MM.1S (cell line): ENCODE data around the gene CLEC14A.

Source experiments
- DNase-seq: peaks from one replicate; pipeline ENCODE4 v3.0.0-alpha.2; 2015
- H2AFZ ChIP-seq: fragments of 300-600 bp; sonication (generic); 2 replicates; pipeline ENCODE4 v1.6.0; 2016; ENCODE audit warnings: antibody characterized with exemption, low read length
- H3F3A ChIP-seq: fragments of 300-600 bp; sonication (generic); 2 replicates; pipeline ENCODE4 v1.6.1; 2016; ENCODE audit warnings: mild to moderate bottlenecking, antibody characterized with exemption, low read length, moderate library complexity, mixed read lengths; ENCODE audit not compliant: insufficient read depth
- H3K27ac ChIP-seq: fragments of 300-600 bp; sonication (generic); 2 replicates; pipeline ENCODE4 v1.5.1; 2016; ENCODE audit warnings: mild to moderate bottlenecking, low read length
- H3K27me3 ChIP-seq: fragments of 300-600 bp; sonication (generic); replicated peaks from 2 replicates; pipeline ENCODE4 v1.6.0; 2016; ENCODE audit warnings: low read length; ENCODE audit not compliant: insufficient read depth
- H3K36me3 ChIP-seq: fragments of 300-600 bp; sonication (generic); replicated peaks from 2 replicates; pipeline ENCODE4 v1.6.1; 2016; ENCODE audit warnings: mild to moderate bottlenecking, low read length, mixed read lengths; ENCODE audit not compliant: insufficient read depth
- H3K4me1 ChIP-seq: fragments of 300-600 bp; sonication (generic); 2 replicates; pipeline ENCODE4 v1.6.1; 2016; ENCODE audit warnings: low read length, mixed read lengths
- H3K4me2 ChIP-seq: fragments of 300-600 bp; sonication (generic); 2 replicates; pipeline ENCODE4 v1.6.0; 2016; ENCODE audit warnings: low read depth, low read length
- H3K4me3 ChIP-seq: fragments of 300-600 bp; sonication (generic); 2 replicates; pipeline ENCODE4 v1.5.1; 2016; ENCODE audit warnings: low read length, mixed read lengths
- H3K79me2 ChIP-seq: fragments of 300-600 bp; sonication (generic); 2 replicates; pipeline ENCODE4 v1.6.1; 2016; ENCODE audit warnings: mixed run types, low read length, mixed read lengths
- H3K9ac ChIP-seq: fragments of 300-600 bp; sonication (generic); 2 replicates; pipeline ENCODE4 v1.6.1; 2016; ENCODE audit warnings: low read length, mixed read lengths
- H3K9me2 ChIP-seq: fragments of 300-600 bp; sonication (generic); replicated peaks from 2 replicates; pipeline ENCODE4 v1.6.1; 2016; ENCODE audit warnings: mild to moderate bottlenecking, low read length, mixed read lengths; ENCODE audit not compliant: insufficient read depth
- H3K9me3 ChIP-seq: fragments of 300-600 bp; sonication (generic); replicated peaks from 2 replicates; pipeline ENCODE4 v1.6.1; 2016; ENCODE audit warnings: mild to moderate bottlenecking, low read length, mixed read lengths; ENCODE audit not compliant: insufficient read depth
- H4K20me1 ChIP-seq: fragments of 300-600 bp; sonication (generic); 2 replicates; pipeline ENCODE4 v1.6.1; 2016; ENCODE audit warnings: mild to moderate bottlenecking, low read length, moderate library complexity, mixed read lengths; ENCODE audit not compliant: insufficient read depth
- EZH2 ChIP-seq: fragments of 300-600 bp; sonication (generic); optimal IDR thresholded peaks from 2 replicates; pipeline ENCODE3; 2017; ENCODE audit warnings: low read depth, mild to moderate bottlenecking, antibody characterized with exemption, low read length, mixed read lengths
- EZH2phosphoT487 ChIP-seq: fragments of 300-600 bp; sonication (generic); IDR thresholded peaks from 2 replicates; pipeline ENCODE4 v1.6.1; 2018; ENCODE audit warnings: antibody characterized with exemption, low read length
- TF ChIP-seq, protein P1 (sequence below): fragments of 300-600 bp; sonication (generic); IDR thresholded peaks from 2 replicates; pipeline ENCODE4 v1.5.1; 2016; ENCODE audit warnings: antibody characterized with exemption, low read length, mixed read lengths

CLEC14A gene

DNA sequence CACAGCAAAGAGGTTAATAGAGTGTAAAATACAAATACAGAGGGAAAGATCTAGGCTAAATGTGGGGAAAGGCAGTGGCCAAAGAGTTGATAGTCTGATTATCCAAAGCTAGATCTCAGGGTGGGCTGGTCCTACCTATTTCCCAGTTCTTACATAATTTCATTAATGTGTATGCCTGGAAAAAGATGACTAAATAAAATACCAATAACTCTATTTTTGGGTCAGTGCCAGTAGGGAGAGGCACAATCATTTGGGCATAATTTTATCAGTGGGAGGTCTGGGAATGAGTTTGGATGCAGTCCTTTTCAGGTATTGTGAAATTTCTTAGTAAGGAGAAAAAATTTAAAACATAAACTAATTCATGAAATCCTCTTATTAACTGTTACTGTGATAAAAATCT lies 30.6 kb upstream of the CLEC14A start:
- TF ChIP-seq, protein P1, sequence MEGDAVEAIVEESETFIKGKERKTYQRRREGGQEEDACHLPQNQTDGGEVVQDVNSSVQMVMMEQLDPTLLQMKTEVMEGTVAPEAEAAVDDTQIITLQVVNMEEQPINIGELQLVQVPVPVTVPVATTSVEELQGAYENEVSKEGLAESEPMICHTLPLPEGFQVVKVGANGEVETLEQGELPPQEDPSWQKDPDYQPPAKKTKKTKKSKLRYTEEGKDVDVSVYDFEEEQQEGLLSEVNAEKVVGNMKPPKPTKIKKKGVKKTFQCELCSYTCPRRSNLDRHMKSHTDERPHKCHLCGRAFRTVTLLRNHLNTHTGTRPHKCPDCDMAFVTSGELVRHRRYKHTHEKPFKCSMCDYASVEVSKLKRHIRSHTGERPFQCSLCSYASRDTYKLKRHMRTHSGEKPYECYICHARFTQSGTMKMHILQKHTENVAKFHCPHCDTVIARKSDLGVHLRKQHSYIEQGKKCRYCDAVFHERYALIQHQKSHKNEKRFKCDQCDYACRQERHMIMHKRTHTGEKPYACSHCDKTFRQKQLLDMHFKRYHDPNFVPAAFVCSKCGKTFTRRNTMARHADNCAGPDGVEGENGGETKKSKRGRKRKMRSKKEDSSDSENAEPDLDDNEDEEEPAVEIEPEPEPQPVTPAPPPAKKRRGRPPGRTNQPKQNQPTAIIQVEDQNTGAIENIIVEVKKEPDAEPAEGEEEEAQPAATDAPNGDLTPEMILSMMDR: no peak
- Histone ChIP-seq H3K9me3 (no peaks in the 10 kb centered on the region), H3K27me3 (no peaks in the 10 kb centered on the region), H2AFZ (no peak overlapping the region), H3K27ac (no peak overlapping the region), H3K4me3 (no peak overlapping the region), H4K20me1 (no peaks in the 10 kb centered on the region), H3K4me1 (no peaks in the 10 kb centered on the region), H3K36me3 (no peaks in the 10 kb centered on the region), H3K4me2 (no peak overlapping the region), H3K9me2 (no peaks in the 10 kb centered on the region), H3F3A (no peaks in the 10 kb centered on the region), H3K9ac (no peak overlapping the region), H3K79me2 (no peaks in the 10 kb centered on the region)
- DNase-seq: no peak

DNA sequence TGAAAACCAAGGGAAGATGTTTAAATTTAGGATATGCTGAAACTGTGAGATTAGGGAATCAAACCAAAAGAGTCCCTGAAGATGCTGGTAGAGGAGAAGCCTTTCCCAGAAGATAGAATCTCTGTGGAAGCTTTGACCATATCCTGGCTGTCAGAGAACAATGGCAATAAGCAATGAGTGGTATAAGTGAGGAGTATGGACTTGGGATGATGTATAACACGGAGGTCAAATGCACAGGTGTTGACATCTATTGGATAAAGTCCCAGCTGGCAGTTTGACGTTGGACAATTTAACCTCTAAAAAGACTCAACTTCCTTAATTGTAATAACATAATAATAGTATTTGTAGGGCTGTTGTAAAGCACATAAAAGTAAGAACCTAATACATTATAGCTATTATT lies 30.1 kb upstream of the CLEC14A start:
- Histone ChIP-seq H3K4me1 (no peaks in the 10 kb centered on the region), H3K4me2 (no peak overlapping the region), H3K27me3 (no peaks in the 10 kb centered on the region), H4K20me1 (no peaks in the 10 kb centered on the region), H3K9ac (no peak overlapping the region), H3K9me2 (no peaks in the 10 kb centered on the region), H3F3A (no peaks in the 10 kb centered on the region), H3K36me3 (no peaks in the 10 kb centered on the region), H3K4me3 (no peak overlapping the region), H3K79me2 (no peaks in the 10 kb centered on the region), H2AFZ (no peak overlapping the region), H3K27ac (no peak overlapping the region), H3K9me3 (no peaks in the 10 kb centered on the region)
- TF ChIP-seq, protein P1: no peak
- TF ChIP-seq EZH2: no peak
- TF ChIP-seq EZH2phosphoT487: no peak
- DNase-seq: no peak

DNA sequence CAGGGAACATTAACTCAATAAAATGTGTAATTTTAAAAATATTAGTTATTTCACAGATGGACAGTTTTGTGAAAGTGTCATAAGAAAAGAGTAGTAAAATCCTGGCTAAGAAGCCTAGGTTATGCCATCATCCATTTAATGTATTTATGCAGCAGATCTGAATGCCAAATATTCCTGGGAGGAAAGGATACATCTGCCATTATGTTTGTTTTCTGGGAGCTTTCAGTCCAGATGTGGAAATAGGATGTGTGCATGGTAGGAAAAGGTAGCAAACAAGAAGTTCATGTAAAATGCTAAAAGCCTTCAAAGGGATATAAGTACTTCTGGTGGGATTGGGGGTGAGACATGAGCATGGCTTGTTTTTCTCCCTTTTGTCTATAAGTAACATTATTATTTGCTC lies 27.0 kb upstream of the CLEC14A start:
- Histone ChIP-seq H3F3A (no peaks in the 10 kb centered on the region), H3K9me3 (no peaks in the 10 kb centered on the region), H3K36me3 (no peaks in the 10 kb centered on the region), H4K20me1 (no peaks in the 10 kb centered on the region), H3K4me2 (no peak overlapping the region), H3K4me3 (no peak overlapping the region), H3K4me1 (no peaks in the 10 kb centered on the region), H3K27me3 (no peaks in the 10 kb centered on the region), H3K79me2 (no peaks in the 10 kb centered on the region), H3K9me2 (no peaks in the 10 kb centered on the region), H3K9ac (no peak overlapping the region), H2AFZ (no peak overlapping the region), H3K27ac (no peak overlapping the region)
- no peak for DNase-seq
- TF ChIP-seq EZH2phosphoT487 (no peak), EZH2 (no peak)
- TF ChIP-seq, protein P1: no peak

DNA sequence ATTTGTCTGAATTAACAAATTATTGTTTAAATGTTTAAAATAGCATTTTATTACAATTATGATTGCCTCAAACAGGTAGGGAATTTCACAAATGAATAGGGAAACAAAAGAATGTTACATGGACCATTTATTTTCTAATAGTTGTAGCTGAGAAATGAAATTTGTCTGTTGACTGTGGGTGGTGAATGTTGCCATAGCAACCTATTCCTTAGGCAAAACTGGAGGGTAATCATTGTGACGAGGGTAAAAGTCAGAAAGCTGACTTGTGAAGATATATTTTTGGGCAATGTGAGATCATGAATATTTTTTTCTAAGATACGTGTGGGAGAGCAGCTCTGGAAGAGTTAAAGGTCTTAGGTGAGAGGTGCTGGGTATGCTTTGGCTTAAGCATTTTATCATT lies 24.2 kb upstream of the CLEC14A start:
- H3K27ac ChIP-seq: no peak overlapping the region
- no peaks in the 10 kb centered on the region for H3K79me2 ChIP-seq
- no peak overlapping the region for H3K4me2 ChIP-seq
- no peak for DNase-seq
- no peaks in the 10 kb centered on the region for H3F3A ChIP-seq
- H3K4me3 ChIP-seq: no peak overlapping the region
- H3K9me3 ChIP-seq: no peaks in the 10 kb centered on the region
- no peaks in the 10 kb centered on the region for H4K20me1 ChIP-seq
- no peaks in the 10 kb centered on the region for H3K36me3 ChIP-seq
- TF ChIP-seq, protein P1: no peak
- TF ChIP-seq EZH2phosphoT487 (no peak), EZH2 (no peak)
- H3K27me3 ChIP-seq: no peaks in the 10 kb centered on the region
- no peak overlapping the region for H2AFZ ChIP-seq
- H3K9ac ChIP-seq: no peak overlapping the region
- no peaks in the 10 kb centered on the region for H3K9me2 ChIP-seq
- H3K4me1 ChIP-seq: no peaks in the 10 kb centered on the region
